GM18870 (cell line): ENCODE results near the gene LILRA1.
"Not testable (repeated sequence)": the region's sequence is repeated elsewhere in the genome, so short reads cannot be mapped to it uniquely, and the experiment has no call there.

Experiments
- ATAC-seq: cut with Tn5 transposase; IDR thresholded peaks from one replicate; pipeline ENCODE4 v1.9.1; 2021; ENCODE audit warnings: moderate library complexity; ENCODE audit not compliant: unreplicated experiment

The LILRA1 gene

GRCh38 chr19:54593445-54593844, at the start of gene LILRA1:
TSS of gene LILRA1 (plus strand) at chr19:54593632. CDS start at chr19:54594245, 613 bp downstream.
- not testable (repeated sequence) for ATAC-seq

GRCh38 chr19:54548806-54549205, 44.6 kb upstream of the LILRA1 start:
- ATAC-seq: no peak

GRCh38 chr19:54549224-54549623, 44.2 kb upstream of the LILRA1 start:
- no peak for ATAC-seq

GRCh38 chr19:54551293-54551692, 42.1 kb upstream of the LILRA1 start:
- ATAC-seq: no peak

GRCh38 chr19:54551950-54552912, 41.2 kb upstream of the LILRA1 start:
- no peak for ATAC-seq

- ATAC-seq: no peak
These were observed 40.5 kb upstream of the LILRA1 start for GRCh38 chr19:54552913-54553310.

- no peak for ATAC-seq
These were observed 39.4 kb upstream of the LILRA1 start for GRCh38 chr19:54554006-54554405.

GRCh38 chr19:54554896-54555295, 38.5 kb upstream of the LILRA1 start:
- ATAC-seq: no peak

GRCh38 chr19:54556194-54556593, 37.2 kb upstream of the LILRA1 start:
- no peak for ATAC-seq

GRCh38 chr19:54558339-54558738, 35.1 kb upstream of the LILRA1 start:
- no peak for ATAC-seq

GRCh38 chr19:54560881-54561385, 32.5 kb upstream of the LILRA1 start:
- no peak for ATAC-seq

- no peak for ATAC-seq
These were observed 31.6 kb upstream of the LILRA1 start for GRCh38 chr19:54561840-54562239.

GRCh38 chr19:54563206-54563605, 30.2 kb upstream of the LILRA1 start:
- ATAC-seq: not testable (repeated sequence)

- no peak for ATAC-seq
These were observed 23.1 kb upstream of the LILRA1 start for GRCh38 chr19:54570316-54570715.

- ATAC-seq: not testable (repeated sequence)
These were observed 21.5 kb upstream of the LILRA1 start for GRCh38 chr19:54571715-54572615.

GRCh38 chr19:54572696-54573311, 20.6 kb upstream of the LILRA1 start:
- ATAC-seq: no peak

GRCh38 chr19:54573330-54573872, 20.0 kb upstream of the LILRA1 start, which contains the start of gene LILRA2:
TSS of gene LILRA2 (plus strand) at chr19:54573790. CDS start at chr19:54573879, 89 bp downstream.
- no peak for ATAC-seq

GRCh38 chr19:54574051-54574450, 19.4 kb upstream of the LILRA1 start:
- no peak for ATAC-seq

GRCh38 chr19:54574527-54575056, 18.8 kb upstream of the LILRA1 start:
- ATAC-seq: no peak

- not testable (repeated sequence) for ATAC-seq
These were observed 18.2 kb upstream of the LILRA1 start for GRCh38 chr19:54575205-54575604.
